K562 (cell line): ENCODE data around the gene PIK3CG. TPM values are rescaled to one million over a fixed set of nuclear protein-coding genes. Genes with fewer than 3 reads are reported as not detected.

Source experiments
- CCNT2 ChIP-seq: IDR thresholded peaks from 2 replicates; pipeline ENCODE4 v1.6.1; 2011; ENCODE audit warnings: borderline replicate concordance, low read depth, mild to moderate bottlenecking, moderate library complexity, mixed read lengths, low read length; ENCODE audit not compliant: insufficient read length; ENCODE audit errors: extremely low read depth
- CEBPG ChIP-seq, 3 experiments: fragments of 200-800 bp in 1 of 3; sonication (Bioruptor generic) in 1 of 3; sonication (generic) in 1 of 3; formaldehyde crosslinking in 1 of 3; IDR thresholded peaks in 2 of 3; conservative IDR thresholded peaks in 1 of 3; 2 replicates each; pipeline versions ENCODE4 v1.6.1 to v1.8.0; 2016 to 2022; ENCODE audit warnings: missing compliant biosample characterization in 2 of 3, missing genetic modification characterization in 2 of 3, mild to moderate bottlenecking in 1 of 3, missing genetic modification reagents in 1 of 3
- ETV6 ChIP-seq, 3 experiments: fragments of 150-350 bp in 1 of 3; sonication (generic) in 1 of 3; formaldehyde crosslinking in 1 of 3; IDR thresholded peaks; 2 replicates each; pipeline versions ENCODE4 v1.6.1 to v1.8.0; 2014 to 2022; ENCODE audit warnings: borderline replicate concordance in 2 of 3, low read depth in 2 of 3, antibody characterized with exemption in 1 of 3, low read length in 1 of 3, mild to moderate bottlenecking in 1 of 3, missing genetic modification reagents in 1 of 3
- MYNN ChIP-seq, 2 experiments: sonication (generic); formaldehyde crosslinking in 1 of 2; IDR thresholded peaks; 2 replicates each; pipeline versions ENCODE4 v1.5.0 to v1.6.1; 2016 to 2020; ENCODE audit warnings: antibody characterized with exemption in 1 of 2, missing genetic modification reagents in 1 of 2
- NR2C2 ChIP-seq, 2 experiments: fragments of 200-800 bp in 1 of 2; sonication (Bioruptor generic) in 1 of 2; sonication (generic) in 1 of 2; formaldehyde crosslinking in 1 of 2; IDR thresholded peaks; 2 replicates each; pipeline versions ENCODE4 v1.6.1 to v1.8.0; 2016 to 2022; ENCODE audit warnings: mild to moderate bottlenecking in 1 of 2, missing compliant biosample characterization in 1 of 2, missing genetic modification characterization in 1 of 2, missing genetic modification reagents in 1 of 2
- SMARCB1 ChIP-seq: IDR thresholded peaks from 2 replicates; pipeline ENCODE4 v1.6.1; 2011; ENCODE audit warnings: improper control_type of control experiment, low read depth; ENCODE audit not compliant: insufficient read length
- XRCC5 ChIP-seq: fragments of 200-400 bp; formaldehyde crosslinking; IDR thresholded peaks from 2 replicates; pipeline ENCODE4 v1.6.1; 2017; ENCODE audit warnings: low read depth, mild to moderate bottlenecking, low read length
- polyA plus RNA-seq, 8 experiments: library from polyadenylated mRNA; depleted of rRNA in 4 of 8; stranded (reverse) in 5 of 8; unstranded in 3 of 8; fragments of >200 nt; fragmentation: Nextera tagmentation in 2 of 8; fragmentation: Illumina TruSeq in 1 of 8; extraction: Ambion mirVana in 2 of 8; extraction: Trizol in 1 of 8; gene quantifications; 2 replicates each; pipeline versions ENCODE4 v1.2.1 to v1.2.3, GENCODE V29; 2011 to 2014; ENCODE audit warnings: inconsistent platforms in 1 of 8, missing spikeins in 1 of 8
- total RNA-seq, 7 experiments: library from RNA; depleted of rRNA in 6 of 7; stranded (reverse); fragments of >200 nt in 6 of 7; fragmentation: Illumina TruSeq in 2 of 7; extraction: Trizol in 2 of 7; gene quantifications; 2 replicates each; pipeline versions ENCODE4 v1.2.1 to v1.2.3, GENCODE V29; 2011 to 2021; ENCODE audit warnings: low replicate concordance in 1 of 7
- TF ChIP-seq, protein P1 (sequence below), 2 experiments: fragments of 450-650 bp; formaldehyde crosslinking in 1 of 2; IDR thresholded peaks; 2 replicates each; pipeline versions ENCODE4 v1.4.0 to v1.6.1; 2014 to 2020; ENCODE audit warnings: mild to moderate bottlenecking in 2 of 2, borderline replicate concordance in 1 of 2, low read depth in 1 of 2
- TF ChIP-seq, protein P2 (sequence below): fragments of 450-650 bp; IDR thresholded peaks from 2 replicates; pipeline ENCODE4 v1.6.1; 2016; ENCODE audit warnings: mild to moderate bottlenecking

Gene PIK3CG
- total and polyA plus RNA-seq, 9 of the 15 experiments (the other 6 are each of a cell fraction or from before 2014, with no cell fraction given): 5.3 to 42.5 (median 29.0) TPM

DNA sequence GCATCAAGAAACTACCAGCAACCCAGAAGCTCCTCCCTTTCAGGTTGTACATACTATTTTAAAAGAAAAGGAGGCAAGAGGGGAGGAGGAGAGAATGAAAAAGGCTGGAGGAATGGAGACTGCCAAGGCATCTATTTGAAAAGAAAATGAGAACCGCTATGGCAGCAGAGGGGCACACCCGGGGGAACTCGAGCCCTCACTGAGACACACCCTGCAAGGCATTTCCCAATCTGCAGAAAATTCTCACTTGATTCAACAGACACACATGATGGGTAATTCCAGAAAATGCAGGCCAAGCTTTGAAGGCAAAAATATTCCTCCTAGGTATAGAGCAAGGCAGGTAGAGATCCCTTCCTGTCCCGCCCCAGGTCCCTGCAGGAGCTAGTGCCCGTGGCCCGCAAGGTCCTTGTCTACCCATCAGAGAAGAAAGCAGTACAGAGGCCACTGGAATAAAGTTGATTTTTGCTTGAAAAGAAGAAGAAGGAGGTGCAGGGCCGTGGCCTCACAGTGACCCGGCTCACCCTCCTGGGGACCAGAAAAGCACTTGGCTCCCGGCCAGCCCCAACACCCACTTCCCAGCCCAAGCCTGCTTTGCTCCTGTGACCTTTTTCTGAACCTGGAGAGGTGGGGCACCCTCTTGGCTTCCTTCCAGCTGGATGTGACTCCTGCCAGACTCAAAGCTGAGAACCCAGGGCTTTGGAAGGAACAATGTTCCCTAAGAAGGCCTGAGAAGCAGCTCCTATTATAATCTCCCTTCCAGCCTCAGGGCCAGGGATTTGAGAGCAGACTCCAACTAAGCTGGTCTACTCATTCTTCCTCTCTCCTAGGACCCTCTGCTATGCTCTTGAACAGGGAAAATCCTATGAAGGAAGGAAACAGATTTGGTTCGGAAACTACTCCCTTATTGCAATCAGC, 6.2 kb upstream of the PIK3CG start (continued):
- no peak for TF ChIP-seq CEBPG (CRISPR knock-in tag; IDR thresholded peaks at IDR 0.05)
- no peak for TF ChIP-seq CEBPG (tag; conservative IDR thresholded peaks at IDR 0.05 in 1 of 2, IDR thresholded peaks at IDR 0.05 in 1 of 2)
- peak; percentile 65 for TF ChIP-seq CCNT2
- TF ChIP-seq SMARCB1: no peak
- TF ChIP-seq, protein P1, sequence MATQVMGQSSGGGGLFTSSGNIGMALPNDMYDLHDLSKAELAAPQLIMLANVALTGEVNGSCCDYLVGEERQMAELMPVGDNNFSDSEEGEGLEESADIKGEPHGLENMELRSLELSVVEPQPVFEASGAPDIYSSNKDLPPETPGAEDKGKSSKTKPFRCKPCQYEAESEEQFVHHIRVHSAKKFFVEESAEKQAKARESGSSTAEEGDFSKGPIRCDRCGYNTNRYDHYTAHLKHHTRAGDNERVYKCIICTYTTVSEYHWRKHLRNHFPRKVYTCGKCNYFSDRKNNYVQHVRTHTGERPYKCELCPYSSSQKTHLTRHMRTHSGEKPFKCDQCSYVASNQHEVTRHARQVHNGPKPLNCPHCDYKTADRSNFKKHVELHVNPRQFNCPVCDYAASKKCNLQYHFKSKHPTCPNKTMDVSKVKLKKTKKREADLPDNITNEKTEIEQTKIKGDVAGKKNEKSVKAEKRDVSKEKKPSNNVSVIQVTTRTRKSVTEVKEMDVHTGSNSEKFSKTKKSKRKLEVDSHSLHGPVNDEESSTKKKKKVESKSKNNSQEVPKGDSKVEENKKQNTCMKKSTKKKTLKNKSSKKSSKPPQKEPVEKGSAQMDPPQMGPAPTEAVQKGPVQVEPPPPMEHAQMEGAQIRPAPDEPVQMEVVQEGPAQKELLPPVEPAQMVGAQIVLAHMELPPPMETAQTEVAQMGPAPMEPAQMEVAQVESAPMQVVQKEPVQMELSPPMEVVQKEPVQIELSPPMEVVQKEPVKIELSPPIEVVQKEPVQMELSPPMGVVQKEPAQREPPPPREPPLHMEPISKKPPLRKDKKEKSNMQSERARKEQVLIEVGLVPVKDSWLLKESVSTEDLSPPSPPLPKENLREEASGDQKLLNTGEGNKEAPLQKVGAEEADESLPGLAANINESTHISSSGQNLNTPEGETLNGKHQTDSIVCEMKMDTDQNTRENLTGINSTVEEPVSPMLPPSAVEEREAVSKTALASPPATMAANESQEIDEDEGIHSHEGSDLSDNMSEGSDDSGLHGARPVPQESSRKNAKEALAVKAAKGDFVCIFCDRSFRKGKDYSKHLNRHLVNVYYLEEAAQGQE (IDR thresholded peaks at IDR 0.05; ENCODE audit: borderline replicate concordance): peak; percentile 62; the same call in 1 of the 2 replicates
- TF ChIP-seq, protein P1 (CRISPR knock-in tag; IDR thresholded peaks at IDR 0.05; ENCODE audit: low read depth): no peak
- peak; percentile 82; the same call in 1 of the 2 replicates for TF ChIP-seq XRCC5
- TF ChIP-seq ETV6 (IDR thresholded peaks at IDR 0.05; ENCODE audit: borderline replicate concordance in 1 of 2, low read depth in 2 of 2, low read length in 1 of 2): peak in 1 of 2 experiments; percentile 70; a peak in 1 of 4 replicates
- TF ChIP-seq ETV6 (CRISPR knock-in tag; IDR thresholded peaks at IDR 0.05; ENCODE audit: borderline replicate concordance): no peak
- TF ChIP-seq, protein P2, sequence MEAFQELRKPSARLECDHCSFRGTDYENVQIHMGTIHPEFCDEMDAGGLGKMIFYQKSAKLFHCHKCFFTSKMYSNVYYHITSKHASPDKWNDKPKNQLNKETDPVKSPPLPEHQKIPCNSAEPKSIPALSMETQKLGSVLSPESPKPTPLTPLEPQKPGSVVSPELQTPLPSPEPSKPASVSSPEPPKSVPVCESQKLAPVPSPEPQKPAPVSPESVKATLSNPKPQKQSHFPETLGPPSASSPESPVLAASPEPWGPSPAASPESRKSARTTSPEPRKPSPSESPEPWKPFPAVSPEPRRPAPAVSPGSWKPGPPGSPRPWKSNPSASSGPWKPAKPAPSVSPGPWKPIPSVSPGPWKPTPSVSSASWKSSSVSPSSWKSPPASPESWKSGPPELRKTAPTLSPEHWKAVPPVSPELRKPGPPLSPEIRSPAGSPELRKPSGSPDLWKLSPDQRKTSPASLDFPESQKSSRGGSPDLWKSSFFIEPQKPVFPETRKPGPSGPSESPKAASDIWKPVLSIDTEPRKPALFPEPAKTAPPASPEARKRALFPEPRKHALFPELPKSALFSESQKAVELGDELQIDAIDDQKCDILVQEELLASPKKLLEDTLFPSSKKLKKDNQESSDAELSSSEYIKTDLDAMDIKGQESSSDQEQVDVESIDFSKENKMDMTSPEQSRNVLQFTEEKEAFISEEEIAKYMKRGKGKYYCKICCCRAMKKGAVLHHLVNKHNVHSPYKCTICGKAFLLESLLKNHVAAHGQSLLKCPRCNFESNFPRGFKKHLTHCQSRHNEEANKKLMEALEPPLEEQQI: peak; percentile 23; the same call in 1 of the 2 replicates
- TF ChIP-seq MYNN (IDR thresholded peaks at IDR 0.05): peak; percentile 83
- TF ChIP-seq MYNN (CRISPR knock-in tag; IDR thresholded peaks at IDR 0.05): no peak
- TF ChIP-seq NR2C2 (CRISPR knock-in tag; IDR thresholded peaks at IDR 0.05): 0 out of 2 replicates have a peak, but pooled peaks have one; percentile 52
- peak; percentile 87 for TF ChIP-seq NR2C2 (tag; IDR thresholded peaks at IDR 0.05)
